DMS153 treated with DMSO at 0.1 percent for 48 hours (cell line): ENCODE results near the gene CAMSAP3.
"Not testable (repeated sequence)": the region's sequence is repeated elsewhere in the genome, so short reads cannot be mapped to it uniquely, and the experiment has no call there.

Experiments
- DNase-seq: peaks from one replicate; lab custom pipeline; 2025; ENCODE audit not compliant: unreplicated experiment; lab: John Stamatoyannopoulos, UW

The CAMSAP3 gene

DNA sequence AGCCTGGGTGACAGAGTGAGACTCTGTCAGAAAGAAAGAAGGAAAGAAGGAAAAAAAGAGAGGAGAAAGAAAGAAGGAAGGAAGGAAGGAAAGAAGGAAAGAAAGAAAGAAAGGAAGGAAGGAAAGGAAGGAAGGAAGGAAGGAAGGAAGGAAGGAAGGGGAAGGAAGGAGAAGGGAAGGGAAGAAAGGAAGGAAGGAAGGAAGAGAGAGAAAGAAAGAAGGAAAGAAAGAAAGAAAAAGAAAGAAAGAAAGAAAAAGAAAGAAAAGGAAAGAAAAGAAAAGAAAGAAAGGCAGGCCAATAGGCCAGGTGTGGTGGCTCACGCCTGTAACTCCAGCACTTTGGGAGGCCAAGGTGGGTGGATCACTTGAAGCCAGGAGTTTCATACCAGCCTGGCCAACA lies 18.2 kb upstream of the CAMSAP3 start:
- not testable (repeated sequence) for DNase-seq

DNA sequence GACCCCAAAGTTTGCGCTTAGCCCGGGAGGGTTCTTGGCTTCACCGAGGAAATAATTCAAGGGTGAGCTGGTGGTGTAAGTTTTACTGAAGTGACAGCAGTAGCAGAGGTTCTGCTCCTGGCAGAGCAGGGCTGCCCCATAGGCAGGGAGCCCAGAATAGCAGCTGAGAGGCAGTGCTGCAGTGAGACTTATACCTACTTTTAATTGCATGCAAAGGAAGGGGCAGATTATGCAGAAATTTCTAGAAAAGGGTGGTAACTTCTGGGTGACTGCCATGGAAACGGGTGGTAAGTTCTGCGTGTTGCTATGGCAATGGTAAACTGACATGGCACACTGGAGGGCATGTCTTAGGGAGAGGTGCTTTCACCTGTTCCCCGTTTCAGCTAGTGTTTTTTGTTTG lies 17.5 kb upstream of the CAMSAP3 start:
- DNase-seq = no peak

DNA sequence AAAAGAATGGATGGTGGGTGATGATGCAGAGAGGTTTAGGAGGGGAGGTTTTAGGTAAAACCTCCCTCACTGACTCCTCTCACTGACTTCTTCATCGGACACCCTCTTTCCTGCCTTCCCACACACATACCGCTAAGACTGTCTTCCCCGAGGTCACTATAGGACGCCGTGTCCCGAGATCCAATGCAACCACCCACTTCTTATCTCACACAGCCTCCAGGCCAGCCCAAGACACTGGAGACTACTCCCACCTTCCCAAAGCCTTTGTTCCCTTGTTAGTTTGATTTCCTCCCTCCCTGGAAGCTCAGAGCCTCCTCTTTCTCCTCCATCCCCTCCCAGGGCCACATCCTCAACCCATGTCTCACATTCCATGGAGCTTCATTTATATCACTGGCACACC lies 16.5 kb upstream of the CAMSAP3 start:
- DNase-seq = no peak

DNA sequence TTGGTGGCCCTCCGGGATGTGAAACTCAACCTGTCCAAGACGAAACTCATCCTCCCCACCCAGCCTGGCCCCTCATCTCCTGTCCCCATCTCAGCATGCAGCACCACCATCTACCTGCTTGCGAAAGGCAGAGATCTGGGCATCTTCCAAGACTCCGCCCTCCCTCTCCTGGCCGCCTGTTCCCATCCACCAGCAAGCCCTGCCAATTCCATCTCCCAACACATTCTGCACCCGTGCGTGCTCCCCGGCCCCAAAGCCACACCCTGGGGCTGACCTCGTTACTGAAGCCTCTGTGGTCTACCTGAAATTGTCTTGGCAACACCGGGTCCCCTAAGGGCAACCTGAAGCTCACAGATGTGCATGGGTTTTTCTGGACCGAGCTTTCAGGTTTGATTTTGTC lies 13.2 kb upstream of the CAMSAP3 start:
- DNase-seq = no peak

DNA sequence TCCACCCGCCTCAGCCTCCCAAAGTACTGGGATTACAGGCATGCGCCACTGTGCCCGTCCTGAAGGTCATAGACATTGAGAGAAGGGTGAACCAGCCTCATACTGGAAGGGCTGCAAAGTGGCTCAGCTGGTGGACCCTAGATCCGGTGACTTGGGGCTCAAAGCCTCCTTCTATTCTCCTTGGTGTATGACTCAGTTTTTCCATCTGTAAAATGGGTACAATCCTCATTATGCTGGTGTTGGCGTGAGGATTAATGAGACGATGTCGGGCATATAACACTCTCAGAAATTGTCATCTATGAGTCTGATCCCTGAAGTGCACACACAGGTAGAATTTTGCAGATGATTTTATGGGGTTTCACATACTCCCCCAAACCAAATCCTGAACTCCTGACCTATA lies 5.8 kb upstream of the CAMSAP3 start:
- no peak for DNase-seq

DNA sequence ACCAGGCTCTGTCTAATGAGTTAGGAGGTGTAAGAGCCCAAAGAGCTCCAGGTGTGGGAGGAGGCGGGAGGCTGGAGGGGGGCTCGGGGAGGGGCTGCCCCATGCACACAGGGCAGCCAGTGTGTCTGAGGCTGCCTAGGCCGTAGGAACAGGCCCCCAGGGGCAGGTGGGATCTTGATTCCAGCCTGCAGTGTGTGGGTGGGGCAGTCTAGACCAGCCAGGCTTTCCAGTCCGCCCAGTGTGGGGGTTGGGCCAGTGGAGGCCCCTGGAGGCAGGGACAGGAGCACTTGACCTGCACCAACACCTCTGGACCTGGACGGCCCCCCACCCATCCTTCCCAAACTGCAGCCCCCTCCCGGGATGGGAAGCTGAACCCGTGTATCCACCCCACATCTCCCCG lies 5.4 kb upstream of the CAMSAP3 start:
- DNase-seq = no peak

DNA sequence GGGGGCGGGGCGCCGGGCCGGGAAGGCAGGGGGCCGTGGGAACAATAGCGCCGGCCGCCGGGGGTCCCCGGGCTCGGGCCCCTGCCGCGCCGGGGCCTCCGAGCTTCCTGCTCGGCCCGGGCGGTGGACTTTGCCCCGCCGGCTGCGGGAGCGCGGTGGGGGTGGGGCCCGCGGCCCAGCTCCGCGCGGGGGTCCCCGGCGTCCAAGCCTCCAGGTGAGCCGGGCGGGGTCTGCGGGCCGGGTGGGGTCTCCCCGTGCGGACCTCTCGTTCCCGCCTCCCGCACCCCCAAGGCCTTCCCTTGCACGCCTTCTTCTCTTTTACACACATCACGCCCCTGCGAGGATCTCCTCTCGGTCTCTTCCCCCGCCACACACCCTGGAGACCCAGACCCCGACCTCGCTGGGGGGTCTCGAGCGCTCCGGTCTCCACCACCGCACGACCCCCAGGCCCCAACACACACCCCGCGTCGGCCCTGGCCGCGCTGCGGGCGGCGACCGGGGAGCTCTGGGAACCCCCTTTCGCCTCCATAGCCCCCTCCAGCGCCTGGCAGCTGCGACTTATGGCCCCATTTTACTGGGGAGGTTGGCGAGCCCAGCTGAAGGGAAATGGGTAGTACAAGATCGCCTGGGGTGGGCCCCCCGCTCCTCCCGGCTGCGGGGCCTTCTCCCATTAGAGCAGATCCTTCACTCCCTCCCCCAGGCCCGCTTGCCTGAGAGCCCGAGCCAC lies 711 bp downstream of the CAMSAP3 start:
- no peak for DNase-seq

DNA sequence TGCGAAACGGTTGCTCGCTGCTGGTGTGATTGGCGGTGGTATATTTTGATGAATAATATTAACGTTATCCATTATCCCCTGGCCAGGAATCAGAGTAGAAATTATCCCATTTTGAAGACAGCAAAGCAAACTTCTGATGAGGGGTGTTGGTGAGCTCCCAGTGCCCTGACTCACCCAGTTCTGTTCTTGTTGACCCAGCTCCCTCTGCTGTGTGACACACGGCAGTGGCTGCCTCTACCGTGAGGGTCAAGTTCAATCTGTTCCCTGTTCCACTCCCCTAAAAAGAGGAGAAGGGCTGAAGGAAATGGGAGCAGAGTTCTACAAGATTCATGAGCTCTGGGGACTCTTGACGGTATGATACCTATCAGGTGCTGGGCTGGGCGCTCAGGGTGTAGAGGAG lies 2.0 kb downstream of the CAMSAP3 start:
- no peak for DNase-seq

DNA sequence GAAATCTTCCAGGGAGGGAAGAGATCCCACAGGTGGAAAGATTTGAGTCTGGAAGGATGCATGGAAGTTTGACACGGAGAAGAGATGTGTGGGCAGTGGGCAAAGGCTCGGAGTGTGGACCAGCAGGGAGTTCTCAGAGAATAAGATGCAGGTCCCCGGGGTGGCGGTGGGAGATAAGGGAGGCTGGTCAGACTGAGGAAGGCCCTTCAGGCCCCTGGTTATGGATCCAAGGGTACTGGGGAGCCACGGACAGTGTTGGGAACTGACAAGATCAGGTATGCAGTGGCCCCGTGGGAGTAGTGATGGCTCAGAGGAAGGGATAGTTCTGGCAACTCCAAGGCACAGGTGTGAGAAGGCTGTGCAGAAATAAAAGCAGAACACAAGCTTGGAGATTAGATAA lies 2.5 kb downstream of the CAMSAP3 start:
- DNase-seq = no peak

DNA sequence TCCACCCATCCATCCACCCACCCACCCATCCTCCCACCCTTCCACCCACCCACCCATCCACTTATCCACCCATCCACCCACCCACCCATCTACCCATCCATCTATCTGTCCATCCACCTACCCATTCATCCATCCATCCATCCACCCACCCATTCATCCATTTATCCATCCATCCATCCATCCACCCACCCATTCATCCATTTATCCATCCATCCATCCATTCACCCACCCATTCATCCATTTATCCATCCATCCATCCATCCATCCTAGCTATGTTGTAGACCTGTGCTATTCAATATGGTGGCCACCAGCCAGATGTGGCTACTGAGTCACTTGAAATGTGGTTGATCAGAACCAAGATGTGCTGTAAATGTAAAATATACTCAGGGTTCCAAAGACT lies 5.1 kb downstream of the CAMSAP3 start:
- DNase-seq = no peak

DNA sequence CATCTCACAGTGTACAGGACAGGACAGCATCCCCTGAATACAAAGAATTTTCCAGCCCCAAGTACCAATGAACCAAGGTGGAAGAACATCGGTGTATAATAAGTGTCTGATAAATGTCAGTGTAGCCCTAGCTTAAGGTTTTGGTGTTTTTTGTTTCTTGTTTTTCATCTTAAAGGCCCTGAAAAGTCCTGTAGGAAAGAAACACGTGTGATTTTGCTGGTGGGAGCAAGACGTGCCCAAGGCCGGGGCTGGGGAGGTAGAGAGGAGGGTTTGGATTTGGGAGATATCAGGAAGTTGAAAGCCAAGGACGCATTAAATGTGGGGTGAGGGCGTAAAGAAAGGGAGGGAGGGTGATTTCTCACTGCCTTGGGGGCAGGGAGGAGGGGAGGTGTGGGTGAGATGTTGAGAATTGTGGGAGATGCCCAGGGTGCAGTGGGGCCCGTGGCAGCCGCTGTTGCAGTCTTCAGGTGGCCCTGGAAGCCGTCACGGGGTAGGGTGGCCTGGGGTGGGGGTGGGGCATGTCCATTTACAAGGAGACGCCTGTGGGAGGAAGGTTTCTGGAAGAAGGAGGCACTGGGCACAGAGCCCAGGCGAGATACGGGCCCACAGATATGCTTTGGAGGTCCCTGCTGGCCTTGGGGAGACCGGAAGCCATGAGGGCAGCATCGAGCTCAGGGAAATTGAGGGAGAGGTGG lies 6.7 kb downstream of the CAMSAP3 start:
- no peak for DNase-seq

DNA sequence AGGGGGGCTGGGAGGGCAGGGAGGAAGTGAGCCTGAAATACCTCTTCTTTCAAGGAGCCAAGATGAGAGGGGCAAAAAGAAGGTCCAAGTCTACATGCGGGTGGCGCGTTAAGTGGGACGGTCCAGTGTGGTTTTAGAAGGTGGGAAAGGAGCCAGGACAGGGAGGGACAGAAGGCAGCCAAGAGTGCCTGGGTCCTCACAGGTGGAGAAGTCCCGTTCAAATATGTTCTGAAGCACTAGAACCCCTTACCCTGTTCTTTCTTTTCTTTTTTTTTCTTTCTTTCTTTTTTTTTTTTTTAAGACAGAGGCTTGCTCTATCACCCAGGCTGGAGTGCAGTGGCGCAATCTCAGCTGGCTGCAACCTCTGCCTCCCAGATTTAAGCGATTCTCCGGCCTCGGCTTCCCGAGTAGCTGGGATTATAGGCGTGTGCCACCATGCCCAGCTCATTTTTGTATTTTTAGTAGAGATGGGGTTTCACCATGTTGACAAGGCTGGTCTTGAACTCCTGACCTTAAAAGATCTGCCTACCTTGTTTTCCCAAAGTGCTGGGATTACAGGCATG lies 7.4 kb downstream of the CAMSAP3 start:
- DNase-seq = no peak

DNA sequence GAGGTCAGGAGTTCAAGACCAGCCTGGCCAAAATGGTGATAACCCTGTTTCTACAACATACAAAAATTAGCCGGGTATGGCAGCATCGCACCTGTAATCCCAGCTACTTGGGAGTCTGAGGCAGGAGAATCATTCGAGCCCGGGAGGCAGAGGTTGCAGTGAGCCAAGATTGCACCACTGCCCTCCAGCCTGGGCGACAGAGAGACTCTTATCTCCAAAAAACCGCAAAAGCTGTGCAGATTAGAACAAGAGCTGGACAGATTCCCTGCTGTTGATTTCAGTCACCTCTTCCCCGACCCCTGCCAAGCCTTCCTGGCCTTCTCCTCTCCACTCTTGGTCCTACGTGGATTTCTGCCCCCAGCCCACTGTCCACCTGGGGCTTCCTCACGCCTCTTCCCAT lies 8.3 kb downstream of the CAMSAP3 start:
- no peak for DNase-seq

DNA sequence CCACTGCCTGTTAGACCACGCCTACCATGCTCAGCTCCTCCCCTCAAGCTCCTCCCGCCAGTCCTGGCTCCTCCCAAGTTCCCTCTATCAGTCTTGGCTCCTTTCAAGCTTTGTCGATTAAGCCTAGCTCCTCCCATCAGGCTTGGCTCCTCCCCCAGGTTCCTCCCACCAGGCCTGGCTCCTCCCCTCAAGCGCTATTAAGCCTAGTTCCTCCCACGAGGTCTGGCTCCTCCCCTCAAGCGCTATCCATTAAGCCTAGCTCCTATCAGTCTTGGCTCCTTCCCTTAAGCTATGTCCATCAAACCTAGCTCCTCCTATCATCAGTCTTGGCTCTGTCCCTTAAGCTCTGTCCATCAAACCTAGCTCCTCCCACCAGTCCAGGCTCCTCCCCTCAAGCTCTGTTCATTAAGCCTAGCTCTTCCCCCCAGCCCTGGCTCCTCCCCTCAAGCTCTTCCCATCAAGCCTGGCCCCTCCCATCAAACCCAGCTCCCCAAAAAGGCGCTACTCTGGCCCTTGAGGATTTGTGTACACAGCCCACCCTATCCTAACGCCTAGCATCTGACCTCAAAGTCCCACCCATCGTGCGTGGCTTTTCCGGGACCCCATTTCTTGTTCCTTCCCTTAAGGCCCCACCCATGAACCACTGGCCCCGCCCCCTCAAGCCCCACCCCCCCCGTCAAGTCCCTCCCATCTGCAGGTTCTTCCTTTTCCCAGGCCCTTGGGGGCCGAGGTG lies 10.0 kb downstream of the CAMSAP3 start:
- DNase-seq = no peak

DNA sequence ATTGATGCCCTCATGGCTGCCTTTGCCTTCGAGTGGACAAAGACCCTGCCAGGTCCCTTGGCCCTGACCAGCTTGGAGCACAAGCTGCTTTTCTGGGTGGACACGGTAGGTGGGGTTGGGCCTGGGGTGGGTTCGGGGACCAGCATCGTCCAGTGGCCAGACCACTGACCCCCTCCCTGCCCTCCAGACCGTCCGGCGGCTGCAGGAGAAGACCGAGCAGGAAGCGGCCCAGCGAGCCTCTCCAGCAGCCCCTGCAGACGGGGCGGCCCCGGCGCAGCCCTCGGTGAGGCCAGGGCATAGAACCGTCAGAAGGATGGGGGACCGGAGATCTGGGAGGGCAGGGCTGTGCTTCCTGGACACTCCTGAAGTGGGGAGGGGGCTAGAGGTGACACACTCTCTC lies 10.6 kb downstream of the CAMSAP3 start:
- DNase-seq = no peak

DNA sequence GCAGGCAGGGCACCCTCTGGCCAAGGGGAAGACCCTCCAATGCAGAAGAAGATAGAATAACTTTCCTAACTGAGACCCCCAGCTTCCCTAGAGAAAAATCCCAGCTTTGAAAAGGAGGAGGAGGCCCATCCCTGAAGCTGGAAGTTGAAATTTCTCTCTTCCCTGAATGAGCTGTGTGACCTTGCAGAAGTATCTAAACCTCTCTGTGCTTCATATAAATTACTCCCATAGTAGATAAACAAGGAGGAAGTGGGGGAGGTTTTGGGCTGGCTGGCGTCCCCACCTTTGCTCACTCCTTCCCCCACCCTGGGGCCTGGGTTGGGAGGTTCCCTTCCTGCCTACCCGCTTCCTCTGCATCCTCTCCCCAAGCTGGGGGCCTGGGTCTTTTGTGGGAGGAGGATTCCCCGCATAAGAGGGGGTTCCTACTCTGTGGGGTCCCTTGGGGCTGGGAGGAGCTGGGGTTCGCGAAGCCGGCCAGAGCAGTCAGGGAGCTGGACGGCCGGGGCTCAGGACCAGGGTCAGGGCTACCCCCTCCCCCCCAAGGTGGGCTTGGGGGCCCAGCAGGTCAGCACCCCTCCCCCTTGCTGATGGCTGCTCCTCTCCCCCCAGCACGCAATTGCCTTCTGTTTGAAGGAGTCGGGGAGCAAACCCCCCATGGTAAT lies 11.7 kb downstream of the CAMSAP3 start:
- DNase-seq = no peak

DNA sequence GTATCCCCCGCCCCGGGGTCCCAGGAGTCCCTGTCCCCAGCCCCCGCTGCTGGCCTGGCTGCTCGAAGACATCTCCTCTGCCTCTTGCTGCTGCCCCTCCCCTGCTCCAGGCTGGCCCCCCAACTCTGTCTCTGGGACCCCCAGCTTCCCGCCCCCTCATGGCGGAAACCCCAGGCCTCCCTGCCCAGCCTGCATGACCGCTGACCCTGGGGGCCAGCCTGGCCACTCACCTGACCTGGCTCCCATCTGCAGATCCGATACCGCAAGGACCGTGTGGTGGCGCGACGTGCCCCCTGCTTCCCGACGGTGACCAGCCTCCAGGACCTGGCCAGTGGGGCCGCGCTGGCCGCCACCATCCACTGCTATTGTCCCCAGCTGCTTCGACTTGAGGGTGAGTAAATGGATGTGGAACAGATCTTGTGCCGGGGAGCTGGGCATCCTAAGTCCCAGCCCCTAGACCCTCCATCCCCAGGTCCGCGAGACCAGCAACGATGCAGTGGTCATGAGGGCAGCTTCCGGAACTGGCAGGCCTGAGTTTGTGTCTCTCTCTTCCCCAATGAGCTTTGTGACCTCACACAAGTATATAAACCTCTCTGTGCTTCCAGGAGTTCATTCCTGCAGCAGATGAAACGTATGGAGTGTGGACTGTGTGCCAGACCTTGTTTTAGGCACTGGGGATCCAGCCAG lies 12.4 kb downstream of the CAMSAP3 start:
- no peak for DNase-seq

DNA sequence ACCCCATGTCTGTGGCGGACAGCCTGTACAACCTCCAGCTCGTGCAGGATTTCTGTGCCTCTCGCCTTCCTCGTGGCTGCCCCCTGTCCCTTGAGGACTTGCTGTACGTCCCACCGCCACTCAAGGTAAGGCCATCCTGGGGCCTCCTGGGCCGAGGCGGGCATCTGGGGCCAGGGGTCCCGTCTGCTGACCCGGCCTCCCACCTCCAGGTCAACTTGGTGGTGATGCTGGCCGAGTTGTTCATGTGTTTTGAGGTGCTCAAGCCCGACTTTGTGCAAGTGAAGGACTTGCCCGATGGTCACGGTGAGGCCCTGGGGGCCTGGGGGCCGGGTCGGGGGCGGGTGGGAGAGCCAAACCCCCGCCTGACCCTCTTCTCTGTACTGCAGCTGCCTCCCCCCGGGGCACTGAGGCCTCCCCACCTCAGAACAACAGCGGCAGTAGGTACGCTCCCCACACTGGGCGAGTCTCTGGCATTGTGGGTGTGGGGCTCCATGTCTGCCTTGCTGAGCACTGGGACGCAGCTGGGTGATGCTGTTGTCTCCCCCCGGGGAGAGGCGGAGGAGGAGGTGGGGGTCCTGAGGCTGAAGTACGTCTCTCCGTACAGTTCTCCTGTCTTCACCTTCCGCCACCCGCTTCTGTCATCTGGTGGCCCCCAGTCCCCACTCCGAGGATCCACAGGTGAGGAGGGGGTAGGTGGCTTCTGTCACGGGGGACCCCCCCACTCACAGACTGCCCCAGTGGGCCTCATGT lies 15.0 kb downstream of the CAMSAP3 start:
- DNase-seq = no peak

DNA sequence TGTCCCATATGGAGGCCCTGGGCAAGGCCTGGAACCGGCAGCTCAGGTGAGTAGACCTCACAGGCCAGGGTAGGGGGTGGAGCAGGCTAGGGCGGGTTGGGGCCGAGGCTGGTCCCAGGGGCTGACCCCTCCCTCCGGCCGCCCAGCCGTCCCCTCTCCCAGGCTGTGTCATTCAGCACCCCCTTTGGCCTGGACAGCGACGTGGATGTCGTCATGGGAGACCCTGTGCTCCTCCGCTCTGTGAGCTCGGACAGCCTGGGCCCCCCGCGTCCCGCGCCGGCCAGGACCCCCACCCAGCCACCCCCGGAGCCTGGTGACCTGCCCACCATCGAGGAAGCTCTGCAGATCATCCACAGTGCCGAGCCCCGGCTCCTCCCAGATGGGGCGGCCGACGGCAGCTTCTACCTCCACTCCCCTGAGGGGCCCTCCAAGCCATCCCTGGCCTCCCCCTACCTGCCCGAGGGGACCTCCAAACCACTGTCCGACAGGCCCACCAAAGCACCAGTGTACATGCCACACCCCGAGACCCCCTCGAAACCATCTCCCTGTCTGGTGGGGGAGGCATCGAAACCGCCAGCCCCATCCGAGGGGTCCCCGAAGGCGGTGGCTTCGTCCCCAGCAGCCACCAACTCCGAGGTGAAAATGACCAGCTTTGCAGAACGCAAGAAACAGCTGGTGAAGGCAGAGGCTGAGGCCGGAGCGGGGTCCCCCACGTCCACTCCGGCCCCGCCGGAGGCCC lies 16.0 kb downstream of the CAMSAP3 start:
- no peak for DNase-seq
